ENCODE measurements around the gene OXCT2. TPM values are rescaled to one million over a fixed set of nuclear protein-coding genes. Genes with fewer than 3 reads are reported as not detected.
"Not testable (repeated sequence)": the region's sequence is repeated elsewhere in the genome, so short reads cannot be mapped to it uniquely, and the experiment has no call there.

Gene OXCT2
- 0.20 TPM for total RNA-seq

GRCh38 chr1:39771022-39771532 lies at the start of gene OXCT2:
OXCT2 (minus strand) TSS chr1:39771348; CDS start chr1:39771255, 93 bp downstream.
- ATAC-seq: peak; percentile 62

DNA sequence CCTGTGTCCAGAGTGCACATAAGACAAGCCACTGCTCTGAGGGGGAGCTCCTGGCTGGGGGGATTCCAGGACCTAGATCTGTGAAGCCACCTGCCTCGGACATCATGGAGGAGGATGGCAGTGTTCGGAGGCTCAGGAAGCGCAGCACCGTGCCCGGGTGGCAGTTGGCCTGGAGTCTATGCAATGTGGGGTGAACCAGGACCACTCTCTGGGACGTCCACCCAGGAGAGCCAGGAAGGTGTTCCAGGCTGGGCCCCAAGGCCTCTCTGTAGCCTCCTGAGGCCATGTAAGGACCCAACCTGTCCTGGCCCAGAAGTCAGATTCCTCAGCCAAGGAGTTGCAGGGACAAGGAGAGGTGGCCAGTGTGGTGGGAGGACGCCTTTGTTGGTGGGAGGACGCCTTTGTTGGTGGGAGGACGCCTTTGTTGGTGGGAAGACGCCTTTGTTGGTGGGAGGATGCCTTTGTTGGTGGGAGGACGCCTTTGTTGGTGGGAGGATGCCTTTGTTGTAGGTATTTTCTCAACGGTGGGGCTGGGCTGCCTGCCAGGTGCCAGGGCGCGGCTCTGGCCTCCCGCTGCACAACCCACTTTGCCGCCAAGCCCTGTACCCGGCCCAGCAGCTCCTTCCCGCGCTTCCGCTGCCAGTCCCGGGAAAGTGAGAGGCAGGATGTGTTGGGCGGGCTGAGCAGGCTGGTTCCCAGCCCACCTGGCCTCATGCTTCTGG lies 48.1 kb upstream of the OXCT2 start:
- no peak for ATAC-seq

- ATAC-seq: peak; percentile 84
These were observed 47.3 kb upstream of the OXCT2 start for GRCh38 chr1:39818482-39818881.

DNA sequence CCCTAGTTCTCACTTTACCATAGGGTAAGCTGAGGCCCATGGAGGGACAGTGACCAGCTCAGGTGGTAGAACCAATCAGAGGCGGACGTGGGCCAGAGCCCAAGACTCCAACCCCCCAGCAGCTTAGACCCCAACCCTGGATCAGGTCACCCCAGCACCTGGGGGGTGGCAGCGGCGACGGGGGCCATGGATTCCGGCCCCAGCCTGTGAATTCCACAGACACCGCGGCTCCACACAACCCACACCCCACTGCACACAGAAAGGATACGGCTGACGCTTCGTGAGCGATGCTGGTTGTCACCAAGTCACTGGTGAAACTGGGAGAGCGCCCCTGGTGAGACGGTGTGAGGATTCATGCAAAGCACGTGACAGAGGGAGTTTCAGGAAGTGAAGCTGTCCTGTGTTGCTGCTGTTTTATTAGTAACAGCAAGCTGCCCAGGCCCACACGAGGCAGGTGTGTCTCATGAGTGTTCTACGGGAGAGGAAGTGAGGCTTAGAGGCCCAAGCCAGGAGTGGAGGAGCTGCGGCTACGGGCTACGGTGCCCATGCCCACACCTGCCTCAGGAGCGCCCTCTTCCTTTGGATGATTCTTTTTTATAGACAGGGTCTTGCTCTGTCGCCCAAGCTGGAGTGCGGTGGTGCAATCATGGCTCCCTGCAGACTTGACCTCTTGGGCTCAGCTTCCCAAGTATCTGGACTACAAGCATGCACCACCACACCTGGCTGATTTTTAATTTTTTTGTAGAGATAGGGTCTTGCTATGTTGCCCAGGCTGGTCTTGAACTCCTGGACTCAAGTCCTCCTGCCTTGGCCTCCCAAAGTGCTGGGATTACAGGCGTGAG lies 46.2 kb upstream of the OXCT2 start:
- ATAC-seq: peak; percentile 88

- ATAC-seq: peak; percentile 63
These were observed 45.4 kb upstream of the OXCT2 start for GRCh38 chr1:39816415-39817090.

DNA sequence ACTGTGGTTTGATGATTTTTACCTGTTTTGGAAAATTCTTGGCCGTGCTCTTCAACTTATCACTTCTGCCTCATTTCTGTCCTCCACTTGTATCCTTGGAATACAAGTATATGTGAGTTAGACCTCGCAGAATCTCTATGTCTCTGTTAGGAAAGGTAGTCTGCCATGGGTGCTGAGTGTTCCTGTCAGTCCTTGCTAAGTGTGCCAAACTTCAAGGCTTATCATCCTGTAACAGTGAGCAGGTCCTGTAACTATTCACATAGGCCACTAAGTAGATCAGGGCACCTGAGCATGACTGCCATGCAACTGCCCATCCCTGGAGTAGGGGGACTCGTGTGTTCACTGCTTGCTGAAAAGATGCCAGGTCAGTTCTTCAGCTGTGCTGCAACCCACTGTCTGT lies 41.8 kb upstream of the OXCT2 start:
- no peak for ATAC-seq

- ATAC-seq: no peak
These were observed 37.8 kb upstream of the OXCT2 start for GRCh38 chr1:39808784-39809517.

DNA sequence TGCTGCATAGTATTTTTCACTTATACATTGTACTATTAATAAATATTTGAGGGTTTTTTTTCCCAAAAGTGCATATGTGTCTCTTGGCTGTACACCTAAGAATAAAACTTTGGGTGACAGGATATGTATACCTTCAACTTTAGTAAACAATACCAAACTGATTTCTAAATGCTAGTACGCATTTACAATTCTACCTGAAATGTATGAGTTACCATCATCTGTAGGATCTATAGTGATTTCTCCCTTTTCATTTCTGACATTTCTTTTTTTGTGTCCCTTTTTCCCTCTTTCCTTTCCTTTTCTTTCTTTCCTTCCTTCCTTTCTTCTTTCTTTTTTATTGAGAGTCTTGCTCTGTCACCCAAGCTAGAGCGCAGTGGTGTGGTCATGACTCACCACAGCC lies 34.2 kb upstream of the OXCT2 start:
- ATAC-seq: no peak

- ATAC-seq: no peak
These were observed 31.5 kb upstream of the OXCT2 start for GRCh38 chr1:39802496-39803260.

DNA sequence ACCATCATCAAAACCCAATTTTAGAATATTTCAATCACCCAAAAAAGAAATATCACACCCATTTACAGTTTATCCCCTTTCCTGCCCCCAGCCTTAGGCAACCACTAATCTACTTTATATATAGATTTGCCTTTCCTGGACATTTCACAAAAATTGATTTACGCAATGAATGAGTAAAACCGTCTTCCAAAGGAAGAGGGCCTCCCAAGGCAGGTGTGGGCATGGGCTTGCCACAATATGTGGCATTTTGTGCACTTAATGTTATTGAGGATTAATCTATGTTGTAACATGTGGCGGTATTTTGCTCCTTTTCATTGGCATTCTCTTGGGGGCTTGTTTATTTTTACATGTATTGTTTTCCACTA lies 29.3 kb upstream of the OXCT2 start:
- ATAC-seq: no peak

- peak; percentile 79 for ATAC-seq
These were observed 28.8 kb upstream of the OXCT2 start for GRCh38 chr1:39799770-39800470.

DNA sequence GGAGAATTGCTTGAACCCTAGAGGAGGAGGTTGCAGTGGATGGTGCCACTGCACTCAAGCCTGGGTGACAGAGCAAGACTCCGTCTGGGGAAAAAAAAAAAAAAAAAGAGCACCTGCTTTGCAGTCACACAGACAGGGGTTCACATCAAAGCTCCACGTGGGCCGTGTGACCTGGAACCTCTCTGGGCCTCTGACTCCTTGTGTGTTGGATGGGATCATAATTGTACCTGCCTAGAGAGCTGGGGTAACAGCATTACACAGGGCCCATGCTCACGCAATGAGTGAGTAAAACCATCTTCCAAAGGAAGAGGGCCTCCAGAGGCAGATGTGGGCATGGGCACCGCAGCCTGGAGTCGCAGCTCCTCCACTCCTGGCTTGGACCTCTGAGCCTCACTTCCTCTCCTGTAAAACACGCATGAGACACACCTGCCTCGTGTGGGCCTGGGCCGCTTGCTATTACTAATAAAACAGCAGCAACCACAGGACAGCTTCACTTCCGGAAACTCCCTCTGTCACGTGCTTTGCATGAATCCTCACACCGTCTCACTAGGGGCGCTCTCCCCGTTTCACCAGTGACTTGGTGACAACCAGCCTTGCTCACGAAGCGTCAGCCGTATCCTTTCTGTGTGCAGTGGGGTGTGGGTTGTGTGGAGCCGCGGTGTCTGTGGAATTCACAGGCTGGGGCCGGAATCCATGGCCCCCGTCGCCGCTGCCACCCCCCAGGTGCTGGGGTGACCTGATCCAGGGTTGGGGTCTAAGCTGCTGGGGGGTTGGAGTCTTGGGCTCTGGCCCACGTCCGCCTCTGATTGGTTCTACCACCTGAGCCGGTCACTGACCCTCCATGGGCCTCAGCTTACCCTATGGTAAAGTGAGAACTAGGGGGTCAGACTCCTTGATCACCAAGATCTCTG lies 28.0 kb upstream of the OXCT2 start:
- ATAC-seq: peak; percentile 88

- no peak for ATAC-seq
These were observed 24.5 kb upstream of the OXCT2 start for GRCh38 chr1:39795651-39796050.

DNA sequence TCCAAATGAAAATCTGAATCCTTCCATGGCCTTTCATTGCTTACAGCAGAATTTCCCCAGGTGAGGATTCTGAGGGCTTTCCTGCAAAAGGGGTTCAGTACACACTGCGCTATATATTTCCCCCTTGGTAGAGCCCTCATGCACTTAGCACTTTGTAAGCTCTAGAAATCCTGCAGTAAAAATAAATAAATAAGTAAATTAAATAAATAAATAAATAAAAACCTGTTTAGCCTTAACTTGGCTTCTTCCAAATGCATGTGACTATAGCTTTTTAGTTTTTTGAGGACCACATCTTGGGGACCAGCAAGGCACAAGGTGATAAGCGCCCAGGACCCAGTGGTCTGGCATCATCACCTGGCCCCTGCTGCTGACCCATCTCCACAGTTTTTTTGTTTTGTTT lies 20.7 kb upstream of the OXCT2 start:
- ATAC-seq: no peak

DNA sequence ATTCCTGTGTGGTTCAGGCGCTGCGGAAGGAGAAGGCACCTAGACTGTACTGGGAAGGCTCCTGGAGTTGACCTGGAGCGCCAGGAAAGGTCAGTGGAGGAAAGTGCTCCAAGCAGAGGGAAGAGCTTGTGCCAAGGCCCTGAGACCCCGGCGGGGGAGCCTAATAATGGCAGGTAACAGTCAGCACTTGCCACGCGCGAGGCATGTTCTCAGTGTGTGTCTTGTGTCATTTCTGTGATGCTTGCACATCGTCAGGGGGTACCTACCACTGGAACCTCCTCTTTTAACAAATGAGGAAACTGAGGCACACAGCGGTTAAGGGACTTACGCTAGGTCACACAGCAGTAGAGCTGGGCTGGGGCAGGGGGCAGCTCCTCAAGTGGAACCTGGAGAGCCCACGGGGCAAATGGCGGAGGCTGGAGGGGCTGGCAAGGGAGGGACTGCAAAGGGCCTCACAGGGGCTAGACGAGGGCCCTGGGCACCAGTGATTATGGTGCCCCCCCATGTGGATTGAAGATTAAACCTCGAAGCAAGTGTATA lies 18.5 kb upstream of the OXCT2 start:
- no peak for ATAC-seq

GRCh38 chr1:39788758-39789570 lies 17.8 kb upstream of the OXCT2 start, which contains the start of gene BMP8B:
BMP8B (minus strand) TSS chr1:39788865; CDS start chr1:39788485, 380 bp downstream.
- peak; percentile 80 for ATAC-seq

DNA sequence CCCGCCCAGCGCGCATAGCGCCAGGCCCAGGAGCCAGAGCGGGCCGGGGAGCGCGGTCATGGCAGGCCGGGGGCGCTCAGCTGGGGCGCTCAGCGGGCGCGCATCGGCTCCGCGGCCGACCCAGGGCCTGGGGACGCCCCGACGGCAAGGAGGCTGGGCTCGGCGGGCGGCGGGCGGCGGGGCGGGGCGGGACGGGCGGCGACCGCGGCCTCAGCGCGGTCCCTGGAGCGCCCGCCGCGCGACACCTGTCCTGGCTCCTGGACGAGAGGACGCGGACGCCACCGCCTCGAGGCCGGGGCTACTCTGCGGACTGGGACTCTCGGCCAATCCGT lies 17.2 kb upstream of the OXCT2 start:
- no peak for ATAC-seq

GRCh38 chr1:39787964-39788363 lies 16.8 kb upstream of the OXCT2 start:
- not testable (repeated sequence) for ATAC-seq

GRCh38 chr1:39787468-39787867 lies 16.3 kb upstream of the OXCT2 start:
- ATAC-seq: no peak
